GM23338 (cell line): ENCODE results near the gene ADGRG6. TPM values are rescaled to one million over a fixed set of nuclear protein-coding genes. Genes with fewer than 3 reads are reported as not detected.

Experiments
- ATAC-seq: fragments of 200-7000 bp; cut with Tn5 transposase; 3 replicates; pipeline ENCODE4 v1.9.1; 2020
- DNase-seq: peaks from one replicate; pipeline ENCODE4 v3.0.0-alpha.2; 2015; ENCODE audit warnings: low spot score
- H2AFZ ChIP-seq: fragments of 200-600 bp; sonication (generic); 2 replicates; pipeline ENCODE4 v1.8.0; 2016; ENCODE audit warnings: antibody characterized with exemption, mild to moderate bottlenecking, moderate library complexity
- H3F3A ChIP-seq: fragments of 200-600 bp; sonication (generic); replicated peaks from 2 replicates; pipeline ENCODE4 v1.8.0; 2017; ENCODE audit warnings: antibody characterized with exemption, mixed run types, low read depth
- H3K27ac ChIP-seq: fragments of 200-600 bp; sonication (generic); 2 replicates; pipeline ENCODE4 v1.6.1; 2016; ENCODE audit warnings: low read depth
- H3K27me3 ChIP-seq: fragments of 200-600 bp; sonication (generic); 2 replicates; pipeline ENCODE4 v1.8.0; 2016; ENCODE audit warnings: mild to moderate bottlenecking, mixed run types, moderate library complexity; ENCODE audit not compliant: insufficient read depth
- H3K36me3 ChIP-seq: fragments of 200-600 bp; sonication (generic); 2 replicates; pipeline ENCODE4 v1.8.0; 2016; ENCODE audit warnings: mild to moderate bottlenecking; ENCODE audit not compliant: insufficient read depth
- H3K4me1 ChIP-seq: fragments of 200-600 bp; sonication (generic); 2 replicates; pipeline ENCODE4 v1.8.0; 2016; ENCODE audit warnings: mild to moderate bottlenecking, moderate library complexity; ENCODE audit not compliant: insufficient read depth
- H3K4me2 ChIP-seq: fragments of 200-600 bp; sonication (generic); 2 replicates; pipeline ENCODE4 v1.7.1; 2017; ENCODE audit warnings: mixed run types
- H3K4me3 ChIP-seq: fragments of 200-600 bp; sonication (generic); 2 replicates; pipeline ENCODE4 v1.6.1; 2016; ENCODE audit warnings: mixed run types
- H3K79me2 ChIP-seq: fragments of 200-600 bp; sonication (generic); replicated peaks from 2 replicates; pipeline ENCODE4 v1.8.0; 2017; ENCODE audit warnings: mild to moderate bottlenecking; ENCODE audit not compliant: insufficient read depth
- H3K9me2 ChIP-seq: fragments of 200-600 bp; sonication (generic); 2 replicates; pipeline ENCODE4 v1.8.0; 2017; ENCODE audit not compliant: insufficient read depth
- H4K20me1 ChIP-seq: fragments of 200-600 bp; sonication (generic); replicated peaks from 2 replicates; pipeline ENCODE4 v1.8.0; 2017; ENCODE audit warnings: mild to moderate bottlenecking; ENCODE audit not compliant: insufficient read depth
- H3K27ac Mint-ChIP-seq: 2 replicates; pipeline ENCODE4 v1.8.0; 2020; ENCODE audit warnings: inconsistent platforms, mild to moderate bottlenecking, moderate library complexity, mixed read lengths
- H3K27me3 Mint-ChIP-seq: 3 replicates; pipeline ENCODE4 v1.8.0; 2022; ENCODE audit warnings: low read depth, mild to moderate bottlenecking, moderate library complexity, mixed read lengths, inconsistent platforms; ENCODE audit not compliant: insufficient read depth, poor library complexity
- H3K36me3 Mint-ChIP-seq: 3 replicates; pipeline ENCODE4 v1.8.0; 2021; ENCODE audit warnings: low read depth, mild to moderate bottlenecking, inconsistent platforms, moderate library complexity, mixed read lengths
- H3K4me1 Mint-ChIP-seq: 3 replicates; pipeline ENCODE4 v1.8.0; 2020; ENCODE audit warnings: mild to moderate bottlenecking, inconsistent platforms, mixed read lengths
- H3K4me3 Mint-ChIP-seq: 3 replicates; pipeline ENCODE4 v1.8.0; 2021; ENCODE audit warnings: moderate library complexity, mild to moderate bottlenecking, inconsistent platforms, mixed read lengths
- H3K9me3 Mint-ChIP-seq: 3 replicates; pipeline ENCODE4 v1.8.0; 2020; ENCODE audit warnings: moderate library complexity, mild to moderate bottlenecking, inconsistent platforms, mixed read lengths
- EZH2 ChIP-seq: fragments of 200-600 bp; sonication (generic); IDR thresholded peaks from one replicate; pipeline ENCODE4 v1.8.0; 2017; ENCODE audit warnings: antibody characterized with exemption, mild to moderate bottlenecking, low read depth; ENCODE audit not compliant: unreplicated experiment
- EZH2phosphoT487 ChIP-seq: fragments of 200-600 bp; sonication (generic); IDR thresholded peaks from one replicate; pipeline ENCODE4 v1.8.1; 2018; ENCODE audit warnings: antibody characterized with exemption; ENCODE audit not compliant: unreplicated experiment
- NANOG ChIP-seq: IDR thresholded peaks from 2 replicates; pipeline ENCODE4 v1.6.1; 2016; ENCODE audit warnings: antibody characterized with exemption, borderline replicate concordance
- ZNF114 ChIP-seq: fragments of 250-450 bp; sonication (Bioruptor Pico); IDR thresholded peaks from 2 replicates; pipeline ENCODE4 v1.5.0; 2020; ENCODE audit warnings: mild to moderate bottlenecking, moderate library complexity
- ZNF331 ChIP-seq: fragments of 250-450 bp; sonication (Bioruptor Pico); IDR thresholded peaks from 2 replicates; pipeline ENCODE4 v1.5.0; 2020; ENCODE audit warnings: low read depth, mild to moderate bottlenecking, moderate library complexity
- polyA plus RNA-seq: library from polyadenylated mRNA; unstranded; fragments of >200 nt; fragmentation: Nextera tagmentation; extraction: Ambion mirVana; gene quantifications from 2 replicates; pipeline ENCODE4 v1.2.1, GENCODE V29; 2016
- total RNA-seq: library from RNA; depleted of rRNA; stranded (reverse); fragments of >200 nt; shearing (Covaris generic); gene quantifications from 2 replicates; pipeline ENCODE4 v1.2.3, GENCODE V29; 2014
- TF ChIP-seq, protein P1 (sequence below): IDR thresholded peaks from 2 replicates; pipeline ENCODE4 v1.6.1; 2016; ENCODE audit warnings: antibody characterized with exemption
- TF ChIP-seq, protein P2 (sequence below), 2 experiments: fragments of 200-600 bp in 1 of 2; sonication (generic) in 1 of 2; conservative IDR thresholded peaks; 2 replicates each; pipeline versions ENCODE4 v1.5.1 to v1.6.1; 2016 to 2017; ENCODE audit warnings: antibody characterized with exemption in 2 of 2, low read depth in 2 of 2, mild to moderate bottlenecking in 2 of 2, moderate library complexity in 1 of 2
- TF ChIP-seq, protein P3 (sequence below): IDR thresholded peaks from one replicate; pipeline ENCODE4 v1.6.1; 2018; ENCODE audit warnings: antibody characterized with exemption; ENCODE audit not compliant: unreplicated experiment

ADGRG6 gene
- total and polyA plus RNA-seq, 2 experiments from 2014 or later: 1.3 to 7.7 TPM

DNA sequence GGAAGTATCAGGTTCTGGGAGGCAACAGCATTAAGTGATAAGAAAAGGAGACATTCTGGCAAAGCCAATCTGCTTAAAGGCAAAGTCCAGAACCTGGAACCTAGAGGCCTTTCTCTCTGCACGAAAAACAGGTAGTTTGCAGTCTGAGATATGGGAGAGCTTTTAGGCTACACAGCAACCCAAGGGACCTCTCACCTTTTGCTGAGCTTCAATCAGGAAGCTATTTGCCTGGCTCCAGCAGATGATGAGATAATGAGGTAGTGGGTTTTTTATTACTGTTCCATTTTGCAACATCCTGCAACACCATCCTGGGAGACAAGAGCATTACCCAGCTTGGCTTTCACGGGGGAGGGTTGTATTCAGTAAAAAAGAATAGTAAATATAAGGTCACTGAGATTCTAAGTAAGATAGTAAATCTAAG, 143.1 kb downstream of the ADGRG6 start:
- Histone ChIP-seq H2AFZ (peak overlapping the region; percentile 11; the same call in 1 of the 2 replicates), H3K9me2 (no peaks in the 10 kb centered on the region), H3K36me3 (no peaks in the 10 kb centered on the region), H3K4me3 (no peak overlapping the region), H4K20me1 (no peaks in the 10 kb centered on the region), H3K4me1 (peaks cover 26% of the 10 kb centered on the region), H3K27ac (no peak overlapping the region), H3K4me2 (no peak overlapping the region; the same call in 1 of the 2 replicates), H3F3A (no peaks in the 10 kb centered on the region), H3K79me2 (no peaks in the 10 kb centered on the region), H3K27me3 (no peaks in the 10 kb centered on the region)
- TF ChIP-seq, protein P1, sequence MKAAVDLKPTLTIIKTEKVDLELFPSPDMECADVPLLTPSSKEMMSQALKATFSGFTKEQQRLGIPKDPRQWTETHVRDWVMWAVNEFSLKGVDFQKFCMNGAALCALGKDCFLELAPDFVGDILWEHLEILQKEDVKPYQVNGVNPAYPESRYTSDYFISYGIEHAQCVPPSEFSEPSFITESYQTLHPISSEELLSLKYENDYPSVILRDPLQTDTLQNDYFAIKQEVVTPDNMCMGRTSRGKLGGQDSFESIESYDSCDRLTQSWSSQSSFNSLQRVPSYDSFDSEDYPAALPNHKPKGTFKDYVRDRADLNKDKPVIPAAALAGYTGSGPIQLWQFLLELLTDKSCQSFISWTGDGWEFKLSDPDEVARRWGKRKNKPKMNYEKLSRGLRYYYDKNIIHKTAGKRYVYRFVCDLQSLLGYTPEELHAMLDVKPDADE: no peak
- TF ChIP-seq EZH2phosphoT487 (no peak), ZNF114 (no peak), ZNF331 (CRISPR knock-in tag) (no peak)
- TF ChIP-seq, protein P2, sequence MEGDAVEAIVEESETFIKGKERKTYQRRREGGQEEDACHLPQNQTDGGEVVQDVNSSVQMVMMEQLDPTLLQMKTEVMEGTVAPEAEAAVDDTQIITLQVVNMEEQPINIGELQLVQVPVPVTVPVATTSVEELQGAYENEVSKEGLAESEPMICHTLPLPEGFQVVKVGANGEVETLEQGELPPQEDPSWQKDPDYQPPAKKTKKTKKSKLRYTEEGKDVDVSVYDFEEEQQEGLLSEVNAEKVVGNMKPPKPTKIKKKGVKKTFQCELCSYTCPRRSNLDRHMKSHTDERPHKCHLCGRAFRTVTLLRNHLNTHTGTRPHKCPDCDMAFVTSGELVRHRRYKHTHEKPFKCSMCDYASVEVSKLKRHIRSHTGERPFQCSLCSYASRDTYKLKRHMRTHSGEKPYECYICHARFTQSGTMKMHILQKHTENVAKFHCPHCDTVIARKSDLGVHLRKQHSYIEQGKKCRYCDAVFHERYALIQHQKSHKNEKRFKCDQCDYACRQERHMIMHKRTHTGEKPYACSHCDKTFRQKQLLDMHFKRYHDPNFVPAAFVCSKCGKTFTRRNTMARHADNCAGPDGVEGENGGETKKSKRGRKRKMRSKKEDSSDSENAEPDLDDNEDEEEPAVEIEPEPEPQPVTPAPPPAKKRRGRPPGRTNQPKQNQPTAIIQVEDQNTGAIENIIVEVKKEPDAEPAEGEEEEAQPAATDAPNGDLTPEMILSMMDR (conservative IDR thresholded peaks at IDR 0.05; ENCODE audit: low read depth in 2 of 2): no peak
- TF ChIP-seq, protein P3, sequence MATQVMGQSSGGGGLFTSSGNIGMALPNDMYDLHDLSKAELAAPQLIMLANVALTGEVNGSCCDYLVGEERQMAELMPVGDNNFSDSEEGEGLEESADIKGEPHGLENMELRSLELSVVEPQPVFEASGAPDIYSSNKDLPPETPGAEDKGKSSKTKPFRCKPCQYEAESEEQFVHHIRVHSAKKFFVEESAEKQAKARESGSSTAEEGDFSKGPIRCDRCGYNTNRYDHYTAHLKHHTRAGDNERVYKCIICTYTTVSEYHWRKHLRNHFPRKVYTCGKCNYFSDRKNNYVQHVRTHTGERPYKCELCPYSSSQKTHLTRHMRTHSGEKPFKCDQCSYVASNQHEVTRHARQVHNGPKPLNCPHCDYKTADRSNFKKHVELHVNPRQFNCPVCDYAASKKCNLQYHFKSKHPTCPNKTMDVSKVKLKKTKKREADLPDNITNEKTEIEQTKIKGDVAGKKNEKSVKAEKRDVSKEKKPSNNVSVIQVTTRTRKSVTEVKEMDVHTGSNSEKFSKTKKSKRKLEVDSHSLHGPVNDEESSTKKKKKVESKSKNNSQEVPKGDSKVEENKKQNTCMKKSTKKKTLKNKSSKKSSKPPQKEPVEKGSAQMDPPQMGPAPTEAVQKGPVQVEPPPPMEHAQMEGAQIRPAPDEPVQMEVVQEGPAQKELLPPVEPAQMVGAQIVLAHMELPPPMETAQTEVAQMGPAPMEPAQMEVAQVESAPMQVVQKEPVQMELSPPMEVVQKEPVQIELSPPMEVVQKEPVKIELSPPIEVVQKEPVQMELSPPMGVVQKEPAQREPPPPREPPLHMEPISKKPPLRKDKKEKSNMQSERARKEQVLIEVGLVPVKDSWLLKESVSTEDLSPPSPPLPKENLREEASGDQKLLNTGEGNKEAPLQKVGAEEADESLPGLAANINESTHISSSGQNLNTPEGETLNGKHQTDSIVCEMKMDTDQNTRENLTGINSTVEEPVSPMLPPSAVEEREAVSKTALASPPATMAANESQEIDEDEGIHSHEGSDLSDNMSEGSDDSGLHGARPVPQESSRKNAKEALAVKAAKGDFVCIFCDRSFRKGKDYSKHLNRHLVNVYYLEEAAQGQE: no peak
- Mint-ChIP-seq H3K27ac (no peak overlapping the region), H3K4me1 (peaks cover 31% of the 10 kb centered on the region), H3K9me3 (no peaks in the 10 kb centered on the region; the same call in 2 of the 3 replicates), H3K27me3 (peaks cover 3% of the 10 kb centered on the region), H3K36me3 (no peaks in the 10 kb centered on the region), H3K4me3 (no peak overlapping the region)
- no peak for ATAC-seq
- no peak for DNase-seq

DNA sequence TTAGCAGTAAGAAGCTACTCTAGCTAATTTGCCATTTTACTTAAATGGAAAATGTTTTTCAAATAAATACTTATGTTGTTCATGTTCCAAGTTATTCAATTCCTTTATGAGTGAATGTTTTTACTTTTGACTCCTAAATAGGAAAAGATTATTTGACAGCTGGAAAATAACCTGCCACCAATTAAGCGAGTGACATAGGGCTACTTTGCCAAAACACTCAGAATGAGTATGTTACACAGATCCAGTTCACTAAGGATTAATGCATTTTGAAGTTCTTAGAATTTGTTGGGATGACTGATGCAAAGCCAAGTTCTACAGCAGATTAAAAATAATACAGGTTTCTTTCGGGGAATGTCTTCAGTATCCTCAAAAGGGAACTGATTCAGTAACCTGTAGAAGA, 144.4 kb downstream of the ADGRG6 start:
- peaks cover 23% of the 10 kb centered on the region for H3K4me1 Mint-ChIP-seq
- H3K27ac Mint-ChIP-seq: no peak overlapping the region
- DNase-seq (no peak), ATAC-seq (no peak)
- H2AFZ ChIP-seq: no peak overlapping the region
- no peak overlapping the region for H3K4me3 ChIP-seq
- H3K9me3 Mint-ChIP-seq: no peaks in the 10 kb centered on the region; the same call in 1 of the 3 replicates
- H3K9me2 ChIP-seq: no peaks in the 10 kb centered on the region; the same call in 1 of the 2 replicates
- H3K4me1 ChIP-seq: peaks cover 25% of the 10 kb centered on the region
- H3K4me3 Mint-ChIP-seq: no peak overlapping the region
- no peaks in the 10 kb centered on the region for H3K36me3 Mint-ChIP-seq
- H4K20me1 ChIP-seq: no peaks in the 10 kb centered on the region
- H3K27ac ChIP-seq: no peak overlapping the region
- H3K36me3 ChIP-seq: no peaks in the 10 kb centered on the region
- no peak overlapping the region for H3K4me2 ChIP-seq
- H3K27me3 ChIP-seq: no peaks in the 10 kb centered on the region
- H3K27me3 Mint-ChIP-seq: peaks cover 1% of the 10 kb centered on the region
- no peaks in the 10 kb centered on the region for H3F3A ChIP-seq
- TF ChIP-seq, protein P3: no peak
- TF ChIP-seq EZH2 (no peak), ZNF114 (no peak), NANOG (no peak)
- TF ChIP-seq, protein P1: no peak
- H3K79me2 ChIP-seq: no peaks in the 10 kb centered on the region
